ENCODE results near the gene SMC1A. TPM values are rescaled to one million over a fixed set of nuclear protein-coding genes. Genes with fewer than 3 reads are reported as not detected.
"Not testable (repeated sequence)": the region's sequence is repeated elsewhere in the genome, so short reads cannot be mapped to it uniquely, and the experiment has no call there.

Gene SMC1A
- total RNA-seq: 10 to 100 TPM; 18.7 to 51.6 (median 43.4) TPM
- 10 to 100 TPM in 2 of 3 donors, 1 to 10 TPM in 1; 7.6 to 41.5 (median 20.4) TPM for polyA plus RNA-seq
- long read RNA-seq, donor 1, partial matches to known transcripts: 5 of 5 reads
- long read RNA-seq, donor 1, other reads (novel, unspliced or antisense): 0 of 5 reads
- long read RNA-seq, donor 2: 0 reads
- long read RNA-seq, donor 3: 0 reads
- long read RNA-seq, donor 4, partial matches to known transcripts: 23 of 23 reads
- long read RNA-seq, donor 4, other reads (novel, unspliced or antisense): 0 of 23 reads
- long read RNA-seq, donor 5, full-length matches to known transcripts: 28 of 34 reads
- long read RNA-seq, donor 5, partial matches to known transcripts: 3 of 34 reads
- long read RNA-seq, donor 5, other reads (novel, unspliced or antisense): 3 of 34 reads
- long read RNA-seq, donor 6, partial matches to known transcripts: 22 of 24 reads
- long read RNA-seq, donor 6, other reads (novel, unspliced or antisense): 2 of 24 reads
- long read RNA-seq, donor 7: 0 reads
- long read RNA-seq, donor 8: 0 reads
- long read RNA-seq, donor 9: 0 reads
- long read RNA-seq, donor 10: 0 reads

DNA sequence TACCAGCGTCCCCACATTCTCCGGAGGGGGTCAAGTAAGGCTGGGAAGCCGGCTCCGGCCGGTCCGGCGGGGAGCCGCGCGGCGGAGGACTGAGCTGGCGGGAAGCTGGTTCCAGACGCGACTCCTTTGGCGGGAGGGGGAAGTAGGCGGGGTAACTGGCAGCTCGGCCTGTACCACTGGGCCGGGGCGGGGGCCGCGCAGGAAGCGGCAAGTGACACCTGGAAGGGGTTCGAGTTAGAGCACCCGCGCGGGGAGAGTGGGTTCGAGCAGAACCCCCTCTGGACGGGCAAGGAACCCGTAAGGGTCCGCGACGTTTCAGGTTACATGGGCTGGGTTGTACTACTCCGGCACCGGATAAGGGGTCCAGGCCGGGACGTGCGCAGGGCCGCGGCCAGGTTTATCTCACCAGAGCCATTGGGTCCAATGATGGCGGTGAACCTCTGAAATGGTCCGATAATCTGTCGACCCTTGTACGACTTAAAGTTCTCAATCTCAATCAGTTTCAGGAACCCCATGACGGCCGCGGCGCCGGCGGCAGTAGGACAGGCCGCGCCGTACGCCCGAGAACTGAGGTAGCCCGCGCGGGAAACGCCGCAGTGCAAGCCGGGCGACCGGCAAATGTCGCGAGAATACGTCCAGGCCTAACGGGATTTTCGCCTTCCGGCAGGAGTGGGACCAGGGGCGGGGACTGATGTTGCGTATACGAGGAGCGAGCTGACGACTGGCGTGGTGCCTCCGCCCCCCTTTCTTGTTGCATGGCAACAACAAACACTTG lies at the start of gene SMC1A:
Gene SMC1A (minus strand): TSS at position 569 of the 775 bp plus-strand sequence. CDS start 54 bp downstream, at position 515.
- H3K27ac ChIP-seq: peak within 1 kb of the TSS in 4 of 5 donors; percentile 89 to 97 (median 92)
- H3K9me3 ChIP-seq (replicated peaks in 1 of 3): no peaks in the 10 kb centered on the region
- no peaks in the 10 kb centered on the region for H3K36me3 ChIP-seq (replicated peaks in 1 of 2)
- peak; percentile 97 to 100 (median 99) for DNase-seq
- H3K4me3 ChIP-seq: peak within 1 kb of the TSS in 3 of 4 donors; percentile 40 to 83 (median 66)
- TF ChIP-seq, protein P1, sequence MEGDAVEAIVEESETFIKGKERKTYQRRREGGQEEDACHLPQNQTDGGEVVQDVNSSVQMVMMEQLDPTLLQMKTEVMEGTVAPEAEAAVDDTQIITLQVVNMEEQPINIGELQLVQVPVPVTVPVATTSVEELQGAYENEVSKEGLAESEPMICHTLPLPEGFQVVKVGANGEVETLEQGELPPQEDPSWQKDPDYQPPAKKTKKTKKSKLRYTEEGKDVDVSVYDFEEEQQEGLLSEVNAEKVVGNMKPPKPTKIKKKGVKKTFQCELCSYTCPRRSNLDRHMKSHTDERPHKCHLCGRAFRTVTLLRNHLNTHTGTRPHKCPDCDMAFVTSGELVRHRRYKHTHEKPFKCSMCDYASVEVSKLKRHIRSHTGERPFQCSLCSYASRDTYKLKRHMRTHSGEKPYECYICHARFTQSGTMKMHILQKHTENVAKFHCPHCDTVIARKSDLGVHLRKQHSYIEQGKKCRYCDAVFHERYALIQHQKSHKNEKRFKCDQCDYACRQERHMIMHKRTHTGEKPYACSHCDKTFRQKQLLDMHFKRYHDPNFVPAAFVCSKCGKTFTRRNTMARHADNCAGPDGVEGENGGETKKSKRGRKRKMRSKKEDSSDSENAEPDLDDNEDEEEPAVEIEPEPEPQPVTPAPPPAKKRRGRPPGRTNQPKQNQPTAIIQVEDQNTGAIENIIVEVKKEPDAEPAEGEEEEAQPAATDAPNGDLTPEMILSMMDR (IDR thresholded peaks at IDR 0.05): peak in 1 of 6 experiments; percentile 3
- peak; percentile 59 to 71 for TF ChIP-seq POLR2A (IDR thresholded peaks at IDR 0.05)
- 1 to 3% (median 1%) methylated on average over 32 to 75 of the region's 75 CpGs; no CpG with 5 or more reads in 1 of the 4 donors for WGBS, 4 donors
- intact Hi-C loops (cut with DNase I): no loop called here
- peaks cover 10 to 17% of the 10 kb centered on the region in 2 donors for H3K4me1 ChIP-seq (replicated peaks in 1 of 2)
- no peaks in the 10 kb centered on the region for H3K27me3 ChIP-seq

DNA sequence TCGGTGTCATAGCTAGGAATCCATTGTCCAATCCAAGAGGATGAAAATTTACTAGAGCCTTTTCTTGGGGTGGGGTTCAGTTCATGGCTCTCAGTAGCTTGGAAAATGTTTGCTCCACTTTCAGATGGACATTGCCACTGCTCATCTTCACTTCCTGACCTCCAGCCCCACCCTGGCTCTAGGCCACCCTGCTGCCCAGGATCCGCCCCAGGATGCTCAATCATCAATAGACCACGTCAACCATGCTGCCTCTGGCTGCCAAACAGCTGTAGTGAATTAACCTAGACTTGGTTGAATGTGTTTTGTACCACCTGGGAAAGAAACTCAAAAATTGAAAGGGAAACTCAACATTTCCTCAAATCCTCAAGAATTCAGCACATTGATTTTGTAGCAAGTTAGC lies 48.9 kb upstream of the SMC1A start:
- H3K27me3 ChIP-seq: peaks cover 5% of the 10 kb centered on the region
- intact Hi-C loops (cut with DNase I): no loop called here
- no peaks in the 10 kb centered on the region for H3K4me1 ChIP-seq (replicated peaks in 1 of 2)
- H3K36me3 ChIP-seq (replicated peaks in 1 of 2): no peaks in the 10 kb centered on the region
- TF ChIP-seq, protein P1 (IDR thresholded peaks at IDR 0.05): no peak
- TF ChIP-seq POLR2A (IDR thresholded peaks at IDR 0.05): no peak
- 77 to 90% (median 88%) methylated on average over 3 of the region's 3 CpGs for WGBS, 4 donors
- H3K27ac ChIP-seq: no peak overlapping the region
- DNase-seq: no peak
- H3K9me3 ChIP-seq (replicated peaks in 1 of 3): no peaks in the 10 kb centered on the region
- no peak overlapping the region for H3K4me3 ChIP-seq

DNA sequence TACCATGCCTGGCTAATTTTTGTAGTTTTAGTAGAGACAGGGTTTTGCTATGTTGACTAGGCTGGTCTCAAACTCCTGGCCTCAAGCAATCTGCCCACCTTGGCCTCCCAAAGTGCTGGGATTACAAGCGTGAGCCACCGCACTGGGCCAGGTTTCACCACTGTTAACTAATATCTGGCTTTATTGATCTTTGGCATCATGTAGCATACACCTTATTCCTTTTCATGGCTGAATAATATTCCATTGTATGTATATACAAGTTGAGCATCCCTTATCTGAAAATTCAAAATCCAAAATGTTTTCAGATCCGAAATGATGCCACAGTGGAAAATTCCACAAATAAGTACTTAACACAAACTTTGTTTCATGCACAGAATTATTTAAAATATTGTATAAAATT lies 46.2 kb upstream of the SMC1A start:
- H3K9me3 ChIP-seq (replicated peaks in 1 of 3): not testable (repeated sequence)
- 84 to 93% (median 89%) methylated on average over 3 of the region's 3 CpGs for WGBS, 4 donors

DNA sequence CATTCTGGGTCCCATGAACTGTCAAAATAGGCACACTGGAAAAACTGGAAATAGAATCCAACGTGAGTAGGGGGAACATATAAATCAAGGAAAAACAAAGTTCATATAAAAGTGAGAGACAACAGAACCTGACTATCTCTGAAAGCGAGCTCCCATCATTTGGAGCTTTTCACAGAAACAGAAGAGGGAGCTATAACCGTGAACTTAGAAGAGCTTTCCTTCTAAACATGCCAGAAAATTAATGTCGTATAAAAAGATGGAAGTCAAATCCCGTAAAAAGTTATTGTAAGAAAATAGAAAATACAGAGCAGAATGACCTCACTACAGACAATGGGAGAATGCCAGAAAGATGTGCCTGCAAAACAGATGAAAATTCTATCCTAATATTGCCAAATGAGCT lies 35.6 kb upstream of the SMC1A start:
- TF ChIP-seq, protein P1 (IDR thresholded peaks at IDR 0.05): peak in 1 of 6 experiments; percentile 23
- no peak for TF ChIP-seq POLR2A (IDR thresholded peaks at IDR 0.05)
- Histone ChIP-seq H3K4me3 (no peak overlapping the region), H3K36me3 (replicated peaks in 1 of 2) (no peaks in the 10 kb centered on the region), H3K9me3 (replicated peaks in 1 of 3) (no peaks in the 10 kb centered on the region), H3K27ac (no peak overlapping the region), H3K4me1 (replicated peaks in 1 of 2) (no peaks in the 10 kb centered on the region), H3K27me3 (peaks cover 4% of the 10 kb centered on the region)
- WGBS, 4 donors: 11 to 47% (median 27%) methylated on average over 5 of the region's 5 CpGs
- intact Hi-C loops (cut with DNase I): no loop called here
- no peak for DNase-seq

More for the DNA sequence above, 46.2 kb upstream of the SMC1A start:
- H3K27ac ChIP-seq; H3K4me3 ChIP-seq; H3K4me1 ChIP-seq (replicated peaks in 1 of 2); DNase-seq; H3K36me3 ChIP-seq (replicated peaks in 1 of 2); intact Hi-C loops (cut with DNase I); H3K27me3 ChIP-seq: not testable (repeated sequence)
